ENCODE measurements around the gene CHSY1.

DNA sequence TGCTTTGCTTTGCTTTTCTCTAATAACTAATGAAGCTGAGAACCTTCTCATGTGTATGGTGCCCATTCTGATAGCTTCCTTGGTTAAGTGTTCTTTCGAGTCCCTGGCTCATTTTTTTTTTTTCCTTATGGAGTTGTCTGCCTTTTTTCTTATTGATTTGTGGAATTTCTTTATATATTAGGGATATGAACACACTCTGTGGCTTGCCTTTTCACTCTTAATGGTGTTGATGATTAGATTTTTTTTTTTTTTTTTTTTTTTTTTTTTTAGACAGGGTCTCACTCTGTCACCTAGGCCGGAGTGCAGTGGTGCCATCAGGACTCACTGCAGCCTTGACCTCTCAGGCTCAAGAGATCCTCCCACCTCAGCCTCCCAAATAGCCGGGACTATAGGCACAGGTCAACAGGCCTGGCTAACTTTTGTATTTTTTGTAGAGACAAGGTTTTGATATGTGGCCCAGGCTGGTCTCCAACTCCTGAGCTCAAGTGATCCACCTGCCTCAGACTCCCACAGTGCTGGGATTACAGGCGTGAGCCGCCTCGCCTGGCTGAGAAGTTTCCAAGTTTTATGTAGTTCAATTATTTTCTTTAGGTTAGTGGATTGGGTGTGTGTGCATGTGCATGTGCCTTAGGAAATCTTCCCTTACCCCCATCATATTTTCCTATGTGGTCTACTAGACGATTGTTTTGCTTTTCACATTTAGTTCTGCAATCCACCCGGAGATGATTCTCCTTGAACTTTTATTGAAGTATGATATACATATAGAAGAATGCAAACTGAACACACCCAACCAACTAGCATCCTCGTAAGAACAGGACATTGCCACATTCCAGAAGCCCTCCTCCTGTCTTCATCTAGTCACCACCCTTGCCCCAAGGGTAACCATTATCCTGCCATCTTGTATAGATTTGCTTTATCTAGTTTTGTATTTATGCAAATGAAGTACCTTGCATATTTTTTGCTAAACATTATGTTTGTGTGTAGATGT lies 44.9 kb upstream of the CHSY1 start:
- TF ChIP-seq POLR2AphosphoS5 (IDR thresholded peaks at IDR 0.05; ENCODE audit: low read depth, low read length) (no peak), FOXP2 (optimal IDR thresholded peaks at IDR 0.05; ENCODE audit: borderline replicate concordance, extremely low read depth, extremely low read length, insufficient read depth) (no peak), TAF1 (IDR thresholded peaks at IDR 0.05; ENCODE audit: borderline replicate concordance, insufficient read depth, low read length) (no peak), SIN3A (IDR thresholded peaks at IDR 0.05; ENCODE audit: borderline replicate concordance, insufficient read depth, low read length) (no peak)
- TF ChIP-seq, protein P1, sequence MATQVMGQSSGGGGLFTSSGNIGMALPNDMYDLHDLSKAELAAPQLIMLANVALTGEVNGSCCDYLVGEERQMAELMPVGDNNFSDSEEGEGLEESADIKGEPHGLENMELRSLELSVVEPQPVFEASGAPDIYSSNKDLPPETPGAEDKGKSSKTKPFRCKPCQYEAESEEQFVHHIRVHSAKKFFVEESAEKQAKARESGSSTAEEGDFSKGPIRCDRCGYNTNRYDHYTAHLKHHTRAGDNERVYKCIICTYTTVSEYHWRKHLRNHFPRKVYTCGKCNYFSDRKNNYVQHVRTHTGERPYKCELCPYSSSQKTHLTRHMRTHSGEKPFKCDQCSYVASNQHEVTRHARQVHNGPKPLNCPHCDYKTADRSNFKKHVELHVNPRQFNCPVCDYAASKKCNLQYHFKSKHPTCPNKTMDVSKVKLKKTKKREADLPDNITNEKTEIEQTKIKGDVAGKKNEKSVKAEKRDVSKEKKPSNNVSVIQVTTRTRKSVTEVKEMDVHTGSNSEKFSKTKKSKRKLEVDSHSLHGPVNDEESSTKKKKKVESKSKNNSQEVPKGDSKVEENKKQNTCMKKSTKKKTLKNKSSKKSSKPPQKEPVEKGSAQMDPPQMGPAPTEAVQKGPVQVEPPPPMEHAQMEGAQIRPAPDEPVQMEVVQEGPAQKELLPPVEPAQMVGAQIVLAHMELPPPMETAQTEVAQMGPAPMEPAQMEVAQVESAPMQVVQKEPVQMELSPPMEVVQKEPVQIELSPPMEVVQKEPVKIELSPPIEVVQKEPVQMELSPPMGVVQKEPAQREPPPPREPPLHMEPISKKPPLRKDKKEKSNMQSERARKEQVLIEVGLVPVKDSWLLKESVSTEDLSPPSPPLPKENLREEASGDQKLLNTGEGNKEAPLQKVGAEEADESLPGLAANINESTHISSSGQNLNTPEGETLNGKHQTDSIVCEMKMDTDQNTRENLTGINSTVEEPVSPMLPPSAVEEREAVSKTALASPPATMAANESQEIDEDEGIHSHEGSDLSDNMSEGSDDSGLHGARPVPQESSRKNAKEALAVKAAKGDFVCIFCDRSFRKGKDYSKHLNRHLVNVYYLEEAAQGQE (IDR thresholded peaks at IDR 0.05; ENCODE audit: insufficient read depth in 1 of 2, low read depth in 2 of 2, low read length in 2 of 2): no peak

Data from PFSK-1 (cell line).